ENCODE measurements around the gene ADGRV1. TPM values are rescaled to one million over a fixed set of nuclear protein-coding genes. Genes with fewer than 3 reads are reported as not detected.

The ADGRV1 gene
- total and polyA plus RNA-seq, 9 of the 15 experiments (the other 6 are each of a cell fraction or from before 2014, with no cell fraction given), result 21.7 to 156 (median 58.2) TPM

DNA sequence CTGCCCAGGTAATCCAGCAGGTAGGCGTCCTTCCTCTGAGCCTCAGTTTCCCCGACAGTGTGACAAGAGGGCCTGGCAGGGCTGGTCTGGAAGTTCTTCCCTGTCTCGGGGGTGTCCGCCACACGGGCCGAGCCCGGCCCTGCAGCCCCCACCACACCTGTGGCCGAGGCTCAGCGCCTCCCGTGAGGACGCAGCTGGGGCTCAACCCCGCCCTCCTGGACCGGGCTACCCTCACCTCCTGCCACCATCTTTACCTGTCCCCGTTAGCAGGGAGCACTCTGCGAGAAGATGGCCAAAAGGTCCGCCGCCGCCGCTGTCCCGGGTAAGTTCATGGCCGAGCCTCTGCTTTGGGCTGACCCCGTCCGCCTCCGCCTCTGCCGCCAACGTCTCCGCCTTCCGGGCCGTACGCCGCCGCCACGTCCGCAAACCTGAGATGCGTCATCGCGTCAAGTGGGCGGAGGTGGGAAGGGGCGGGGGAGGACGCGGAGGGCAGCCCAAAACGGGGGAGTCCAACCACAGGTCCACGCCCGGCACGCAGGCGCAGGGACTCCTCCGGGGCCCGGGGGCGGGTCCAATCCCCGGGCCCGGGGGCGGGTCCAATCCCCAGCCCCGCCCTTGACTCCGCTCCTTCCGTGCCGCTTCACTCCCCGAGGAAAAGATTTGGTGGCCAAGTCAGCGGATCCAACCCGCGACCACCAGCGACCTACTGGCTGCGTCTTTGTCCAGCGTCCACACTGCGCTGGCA, 29.2 kb upstream of the ADGRV1 start, which contains the start of gene LYSMD3 (continued):
- TF ChIP-seq, protein P1, sequence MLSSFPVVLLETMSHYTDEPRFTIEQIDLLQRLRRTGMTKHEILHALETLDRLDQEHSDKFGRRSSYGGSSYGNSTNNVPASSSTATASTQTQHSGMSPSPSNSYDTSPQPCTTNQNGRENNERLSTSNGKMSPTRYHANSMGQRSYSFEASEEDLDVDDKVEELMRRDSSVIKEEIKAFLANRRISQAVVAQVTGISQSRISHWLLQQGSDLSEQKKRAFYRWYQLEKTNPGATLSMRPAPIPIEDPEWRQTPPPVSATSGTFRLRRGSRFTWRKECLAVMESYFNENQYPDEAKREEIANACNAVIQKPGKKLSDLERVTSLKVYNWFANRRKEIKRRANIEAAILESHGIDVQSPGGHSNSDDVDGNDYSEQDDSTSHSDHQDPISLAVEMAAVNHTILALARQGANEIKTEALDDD (IDR thresholded peaks at IDR 0.05), result no peak
- TF ChIP-seq, protein P2, sequence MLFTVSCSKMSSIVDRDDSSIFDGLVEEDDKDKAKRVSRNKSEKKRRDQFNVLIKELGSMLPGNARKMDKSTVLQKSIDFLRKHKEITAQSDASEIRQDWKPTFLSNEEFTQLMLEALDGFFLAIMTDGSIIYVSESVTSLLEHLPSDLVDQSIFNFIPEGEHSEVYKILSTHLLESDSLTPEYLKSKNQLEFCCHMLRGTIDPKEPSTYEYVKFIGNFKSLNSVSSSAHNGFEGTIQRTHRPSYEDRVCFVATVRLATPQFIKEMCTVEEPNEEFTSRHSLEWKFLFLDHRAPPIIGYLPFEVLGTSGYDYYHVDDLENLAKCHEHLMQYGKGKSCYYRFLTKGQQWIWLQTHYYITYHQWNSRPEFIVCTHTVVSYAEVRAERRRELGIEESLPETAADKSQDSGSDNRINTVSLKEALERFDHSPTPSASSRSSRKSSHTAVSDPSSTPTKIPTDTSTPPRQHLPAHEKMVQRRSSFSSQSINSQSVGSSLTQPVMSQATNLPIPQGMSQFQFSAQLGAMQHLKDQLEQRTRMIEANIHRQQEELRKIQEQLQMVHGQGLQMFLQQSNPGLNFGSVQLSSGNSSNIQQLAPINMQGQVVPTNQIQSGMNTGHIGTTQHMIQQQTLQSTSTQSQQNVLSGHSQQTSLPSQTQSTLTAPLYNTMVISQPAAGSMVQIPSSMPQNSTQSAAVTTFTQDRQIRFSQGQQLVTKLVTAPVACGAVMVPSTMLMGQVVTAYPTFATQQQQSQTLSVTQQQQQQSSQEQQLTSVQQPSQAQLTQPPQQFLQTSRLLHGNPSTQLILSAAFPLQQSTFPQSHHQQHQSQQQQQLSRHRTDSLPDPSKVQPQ (CRISPR knock-in tag; IDR thresholded peaks at IDR 0.05; ENCODE audit: borderline replicate concordance), result no peak
- TF ChIP-seq ZNF197 (CRISPR knock-in tag; IDR thresholded peaks at IDR 0.05; ENCODE audit: low read depth) (no peak), CREB1 (IDR thresholded peaks at IDR 0.05) (peak; percentile 91), CREB1 (CRISPR knock-in tag; IDR thresholded peaks at IDR 0.05) (peak; percentile 86), ZNF583 (CRISPR knock-in tag; IDR thresholded peaks at IDR 0.05) (no peak), EHMT2 (IDR thresholded peaks at IDR 0.05) (no peak), GABPB1 (CRISPR knock-in tag; IDR thresholded peaks at IDR 0.05) (peak; percentile 81)
- TF ChIP-seq, protein P3, sequence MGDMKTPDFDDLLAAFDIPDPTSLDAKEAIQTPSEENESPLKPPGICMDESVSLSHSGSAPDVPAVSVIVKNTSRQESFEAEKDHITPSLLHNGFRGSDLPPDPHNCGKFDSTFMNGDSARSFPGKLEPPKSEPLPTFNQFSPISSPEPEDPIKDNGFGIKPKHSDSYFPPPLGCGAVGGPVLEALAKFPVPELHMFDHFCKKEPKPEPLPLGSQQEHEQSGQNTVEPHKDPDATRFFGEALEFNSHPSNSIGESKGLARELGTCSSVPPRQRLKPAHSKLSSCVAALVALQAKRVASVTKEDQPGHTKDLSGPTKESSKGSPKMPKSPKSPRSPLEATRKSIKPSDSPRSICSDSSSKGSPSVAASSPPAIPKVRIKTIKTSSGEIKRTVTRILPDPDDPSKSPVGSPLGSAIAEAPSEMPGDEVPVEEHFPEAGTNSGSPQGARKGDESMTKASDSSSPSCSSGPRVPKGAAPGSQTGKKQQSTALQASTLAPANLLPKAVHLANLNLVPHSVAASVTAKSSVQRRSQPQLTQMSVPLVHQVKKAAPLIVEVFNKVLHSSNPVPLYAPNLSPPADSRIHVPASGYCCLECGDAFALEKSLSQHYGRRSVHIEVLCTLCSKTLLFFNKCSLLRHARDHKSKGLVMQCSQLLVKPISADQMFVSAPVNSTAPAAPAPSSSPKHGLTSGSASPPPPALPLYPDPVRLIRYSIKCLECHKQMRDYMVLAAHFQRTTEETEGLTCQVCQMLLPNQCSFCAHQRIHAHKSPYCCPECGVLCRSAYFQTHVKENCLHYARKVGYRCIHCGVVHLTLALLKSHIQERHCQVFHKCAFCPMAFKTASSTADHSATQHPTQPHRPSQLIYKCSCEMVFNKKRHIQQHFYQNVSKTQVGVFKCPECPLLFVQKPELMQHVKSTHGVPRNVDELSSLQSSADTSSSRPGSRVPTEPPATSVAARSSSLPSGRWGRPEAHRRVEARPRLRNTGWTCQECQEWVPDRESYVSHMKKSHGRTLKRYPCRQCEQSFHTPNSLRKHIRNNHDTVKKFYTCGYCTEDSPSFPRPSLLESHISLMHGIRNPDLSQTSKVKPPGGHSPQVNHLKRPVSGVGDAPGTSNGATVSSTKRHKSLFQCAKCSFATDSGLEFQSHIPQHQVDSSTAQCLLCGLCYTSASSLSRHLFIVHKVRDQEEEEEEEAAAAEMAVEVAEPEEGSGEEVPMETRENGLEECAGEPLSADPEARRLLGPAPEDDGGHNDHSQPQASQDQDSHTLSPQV (IDR thresholded peaks at IDR 0.05), result no peak
- TF ChIP-seq, protein P4, sequence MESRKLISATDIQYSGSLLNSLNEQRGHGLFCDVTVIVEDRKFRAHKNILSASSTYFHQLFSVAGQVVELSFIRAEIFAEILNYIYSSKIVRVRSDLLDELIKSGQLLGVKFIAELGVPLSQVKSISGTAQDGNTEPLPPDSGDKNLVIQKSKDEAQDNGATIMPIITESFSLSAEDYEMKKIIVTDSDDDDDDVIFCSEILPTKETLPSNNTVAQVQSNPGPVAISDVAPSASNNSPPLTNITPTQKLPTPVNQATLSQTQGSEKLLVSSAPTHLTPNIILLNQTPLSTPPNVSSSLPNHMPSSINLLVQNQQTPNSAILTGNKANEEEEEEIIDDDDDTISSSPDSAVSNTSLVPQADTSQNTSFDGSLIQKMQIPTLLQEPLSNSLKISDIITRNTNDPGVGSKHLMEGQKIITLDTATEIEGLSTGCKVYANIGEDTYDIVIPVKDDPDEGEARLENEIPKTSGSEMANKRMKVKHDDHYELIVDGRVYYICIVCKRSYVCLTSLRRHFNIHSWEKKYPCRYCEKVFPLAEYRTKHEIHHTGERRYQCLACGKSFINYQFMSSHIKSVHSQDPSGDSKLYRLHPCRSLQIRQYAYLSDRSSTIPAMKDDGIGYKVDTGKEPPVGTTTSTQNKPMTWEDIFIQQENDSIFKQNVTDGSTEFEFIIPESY (CRISPR knock-in tag; IDR thresholded peaks at IDR 0.05), result no peak
- TF ChIP-seq, protein P5, sequence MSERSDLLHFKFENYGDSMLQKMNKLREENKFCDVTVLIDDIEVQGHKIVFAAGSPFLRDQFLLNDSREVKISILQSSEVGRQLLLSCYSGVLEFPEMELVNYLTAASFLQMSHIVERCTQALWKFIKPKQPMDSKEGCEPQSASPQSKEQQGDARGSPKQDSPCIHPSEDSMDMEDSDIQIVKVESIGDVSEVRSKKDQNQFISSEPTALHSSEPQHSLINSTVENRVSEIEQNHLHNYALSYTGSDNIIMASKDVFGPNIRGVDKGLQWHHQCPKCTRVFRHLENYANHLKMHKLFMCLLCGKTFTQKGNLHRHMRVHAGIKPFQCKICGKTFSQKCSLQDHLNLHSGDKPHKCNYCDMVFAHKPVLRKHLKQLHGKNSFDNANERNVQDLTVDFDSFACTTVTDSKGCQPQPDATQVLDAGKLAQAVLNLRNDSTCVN (CRISPR knock-in tag; IDR thresholded peaks at IDR 0.05), result no peak
- TF ChIP-seq, protein P6, sequence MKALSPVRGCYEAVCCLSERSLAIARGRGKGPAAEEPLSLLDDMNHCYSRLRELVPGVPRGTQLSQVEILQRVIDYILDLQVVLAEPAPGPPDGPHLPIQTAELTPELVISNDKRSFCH (CRISPR knock-in tag; IDR thresholded peaks at IDR 0.05), result no peak
- TF ChIP-seq, protein P6 (tag; IDR thresholded peaks at IDR 0.05), result 0 out of 2 replicates have a peak, but pooled peaks have one; percentile 61

Data from K562 (cell line).